Prostate gland (tissue), 2 donors: ENCODE data around the gene TRAF2. TPM values are rescaled to one million over a fixed set of nuclear protein-coding genes. Genes with fewer than 3 reads are reported as not detected.

Experiments used
- DNase-seq: peaks from one replicate; pipeline ENCODE4 v3.0.0-alpha.2; 2019; ENCODE audit warnings: low spot score
- H3K27ac ChIP-seq, 2 donors: fragments of 200-600 bp; sonication (generic); 2 replicates each; pipeline ENCODE4 v1.5.1; 2017 to 2019
- H3K27me3 ChIP-seq: fragments of 200-600 bp; sonication (generic); replicated peaks from 2 replicates; pipeline ENCODE4 v1.5.1; 2019; ENCODE audit not compliant: insufficient read depth
- H3K36me3 ChIP-seq, 2 donors: fragments of 200-600 bp; sonication (generic); 1 replicate in 1 of 2; 2 replicates in 1 of 2; pipeline versions ENCODE4 v1.5.1 to v1.8.1; 2017 to 2019
- H3K4me1 ChIP-seq: fragments of 200-600 bp; sonication (generic); replicated peaks from 2 replicates; pipeline ENCODE4 v1.5.1; 2019
- H3K4me3 ChIP-seq, 2 donors: fragments of 200-600 bp; sonication (generic); 2 replicates each; pipeline ENCODE4 v1.5.1; 2017 to 2019
- H3K9me3 ChIP-seq: fragments of 200-600 bp; sonication (generic); 2 replicates; pipeline ENCODE4 v1.5.1; 2017
- CTCF ChIP-seq, 4 experiments: fragments of 200-600 bp in 2 of 4; fragments of 450-650 bp in 2 of 4; sonication (generic) in 2 of 4; IDR thresholded peaks; 1 replicate in 3 of 4; 2 replicates in 1 of 4; pipeline ENCODE4 v1.5.1; 2016 to 2019; ENCODE audit warnings: antibody characterized with exemption in 4 of 4, mild to moderate bottlenecking in 2 of 4, moderate library complexity in 2 of 4
- POLR2A ChIP-seq: fragments of 450-650 bp; IDR thresholded peaks from one replicate; pipeline ENCODE4 v1.6.1; 2016; ENCODE audit warnings: antibody characterized with exemption, mild to moderate bottlenecking
- POLR2AphosphoS5 ChIP-seq: sonication (generic); formaldehyde crosslinking; IDR thresholded peaks from one replicate; pipeline ENCODE4 v1.6.1; 2017; ENCODE audit warnings: antibody characterized with exemption
- WGBS: methylation state at CpG from one replicate; pipeline ENCODE4 v1.1.5; 2018; 5-methylcytosine and 5-hydroxymethylcytosine counted together
- intact Hi-C: fragments of 100-400 bp; cut with DNase I; formaldehyde crosslinking; loops from one replicate; pipeline ENCODE4 v1.14.2; 2022
- total RNA-seq, 2 donors: library from RNA; depleted of rRNA; stranded (reverse); fragments of >200 nt; gene quantifications; one replicate each; pipeline ENCODE4 v1.1.0, GENCODE V29; 2016

Gene TRAF2
- total RNA-seq, 2 donors from 2014 or later = 23.6 to 24.2 TPM

GRCh38 chr9:136849038-136849959 is 37.0 kb upstream of the TRAF2 start, which contains the start of gene PHPT1:
Gene PHPT1 (plus strand): TSS chr9:136849409. CDS start chr9:136849431, 22 bp downstream.
- peaks cover under 1% of the 10 kb centered on the region for H3K4me1 ChIP-seq
- H3K4me3 ChIP-seq = peak within 1 kb of the TSS; percentile 50 to 56
- H3K9me3 ChIP-seq = no peaks in the 10 kb centered on the region
- H3K27me3 ChIP-seq = no peaks in the 10 kb centered on the region
- no peaks in the 10 kb centered on the region for H3K36me3 ChIP-seq
- DNase-seq = peak; percentile 99
- intact Hi-C loops = loop anchor here (5.0 to 10.0 kb wide), 2 partner anchors 57 to 124 kb away; partner anchors contain the start of gene TMEM141
- TF ChIP-seq POLR2AphosphoS5 = peak; percentile 92
- TF ChIP-seq POLR2A = peak; percentile 61
- TF ChIP-seq CTCF (IDR thresholded peaks at IDR 0.05) = peak in 2 of 4 experiments; percentile 12 to 23
- peak within 1 kb of the TSS; percentile 84 to 91 for H3K27ac ChIP-seq
- WGBS = under 1% methylated on average over 63 of the region's 77 CpGs

GRCh38 chr9:136849960-136850865 is 36.1 kb upstream of the TRAF2 start:
- H3K4me3 ChIP-seq = peak overlapping the region; percentile 50 to 56
- TF ChIP-seq POLR2A = no peak
- TF ChIP-seq POLR2AphosphoS5 = no peak
- TF ChIP-seq CTCF (IDR thresholded peaks at IDR 0.05) = no peak
- H3K36me3 ChIP-seq = no peaks in the 10 kb centered on the region
- H3K27ac ChIP-seq = peak overlapping the region; percentile 84 to 91
- intact Hi-C loops = loop anchor here (5.0 to 10.0 kb wide), 2 partner anchors 58 to 125 kb away; partner anchors contain the start of gene TMEM141
- WGBS = 32% methylated on average over 30 of the region's 43 CpGs
- no peaks in the 10 kb centered on the region for H3K27me3 ChIP-seq
- DNase-seq = no peak
- no peaks in the 10 kb centered on the region for H3K4me1 ChIP-seq
- no peaks in the 10 kb centered on the region for H3K9me3 ChIP-seq

GRCh38 chr9:136850866-136851775 is 35.2 kb upstream of the TRAF2 start:
- Histone ChIP-seq H3K4me3 (no peak overlapping the region), H3K27me3 (no peaks in the 10 kb centered on the region), H3K4me1 (no peaks in the 10 kb centered on the region), H3K9me3 (no peaks in the 10 kb centered on the region), H3K27ac (no peak overlapping the region), H3K36me3 (no peaks in the 10 kb centered on the region)
- intact Hi-C loops = no loop called here
- 83% methylated on average over 23 of the region's 23 CpGs for WGBS
- no peak for TF ChIP-seq CTCF (IDR thresholded peaks at IDR 0.05)
- no peak for DNase-seq

GRCh38 chr9:136851941-136852663 is 34.2 kb upstream of the TRAF2 start, which contains the start of gene MAMDC4:
Gene MAMDC4 (plus strand): TSS chr9:136852346. CDS start chr9:136852417, 71 bp downstream.
- no peaks in the 10 kb centered on the region for H3K27me3 ChIP-seq
- TF ChIP-seq CTCF (IDR thresholded peaks at IDR 0.05) (no peak), POLR2AphosphoS5 (no peak), POLR2A (no peak)
- no peaks in the 10 kb centered on the region for H3K36me3 ChIP-seq
- WGBS = 85% methylated on average over 22 of the region's 23 CpGs
- DNase-seq = no peak
- H3K4me1 ChIP-seq = no peaks in the 10 kb centered on the region
- H3K4me3 ChIP-seq = no peak within 1 kb of the TSS
- intact Hi-C loops = no loop called here
- H3K27ac ChIP-seq = no peak within 1 kb of the TSS
- H3K9me3 ChIP-seq = no peaks in the 10 kb centered on the region
